HCT116 (cell line): ENCODE measurements around the gene KLF16. TPM values are rescaled to one million over a fixed set of nuclear protein-coding genes. Genes with fewer than 3 reads are reported as not detected.

Experiments used
- ATAC-seq: fragments of 200-7000 bp; cut with Tn5 transposase; 2 replicates; pipeline ENCODE4 v1.9.1; 2020; ENCODE audit warnings: mild to moderate bottlenecking, moderate library complexity
- BruUV-seq: library from RNA; stranded (reverse); fragments of 400-500 nt; replicated peaks from 2 replicates; lab custom pipeline; 2021; lab: Mats Ljungman, UMichigan
- CTCF ChIA-PET: fragments of 300-600 bp; sonication (Branson Sonifier 250); formaldehyde crosslinking; loops from one replicate; lab custom pipeline; 2021; ENCODE audit warnings: antibody characterized with exemption; lab: Charles Lee
- POLR2A ChIA-PET: fragments of 300-600, 350-600 bp; sonication (Branson Sonifier 250); formaldehyde crosslinking; loops from one replicate; lab custom pipeline; 2021; ENCODE audit warnings: antibody characterized with exemption; lab: Charles Lee
- RAD21 ChIA-PET, 2 experiments: fragments of 300-600 bp; sonication (Branson Sonifier 250); formaldehyde crosslinking; loops; one replicate each; lab custom pipeline; 2023; ENCODE audit warnings: low total read pairs in 2 of 2; ENCODE audit not compliant: uncharacterized antibody in 2 of 2, unreplicated experiment in 2 of 2, low non-redundant PET in 1 of 2; lab: Charles Lee
- DNase-seq: peaks from one replicate; pipeline ENCODE4 v3.0.0-alpha.2; 2010; ENCODE audit warnings: low read depth, low spot score
- H2AFZ ChIP-seq: fragments of 200-600 bp; shearing (Covaris generic), sonication (generic); 2 replicates; pipeline ENCODE4 v1.6.1; 2017; ENCODE audit warnings: low read depth, mixed run types, mixed read lengths, antibody characterized with exemption, low read length; ENCODE audit not compliant: poor library complexity, severe bottlenecking
- H3K27ac ChIP-seq: 2 replicates; pipeline ENCODE4 v1.5.1; 2012; ENCODE audit warnings: low read depth, low read length
- H3K27me3 ChIP-seq: fragments of 200-600 bp; sonication (generic); 2 replicates; pipeline ENCODE4 v1.6.1; 2016; ENCODE audit warnings: mixed run types, low read length, mixed read lengths; ENCODE audit not compliant: insufficient read depth
- H3K36me3 ChIP-seq, 2 experiments: fragments of 200-500 bp in 1 of 2; fragments of 200-600 bp in 1 of 2; sonication (Bioruptor generic) in 1 of 2; sonication (generic) in 1 of 2; 2 replicates each; pipeline versions ENCODE4 v1.5.1 to v1.6.1; 2014 to 2016; ENCODE audit warnings: low read length in 2 of 2, inconsistent platforms in 1 of 2, mixed read lengths in 1 of 2, mixed run types in 1 of 2; ENCODE audit not compliant: insufficient read depth in 2 of 2, control insufficient read depth in 1 of 2
- H3K4me1 ChIP-seq, 2 experiments: fragments of 200-600 bp in 1 of 2; sonication (generic) in 1 of 2; 2 replicates each; pipeline versions ENCODE4 v1.5.1 to v1.6.1; 2012 to 2017; ENCODE audit warnings: low read length in 2 of 2, inconsistent platforms in 1 of 2, mild to moderate bottlenecking in 1 of 2, mixed read lengths in 1 of 2, mixed run types in 1 of 2, moderate library complexity in 1 of 2; ENCODE audit not compliant: insufficient read depth in 2 of 2, control insufficient read depth in 1 of 2
- H3K4me2 ChIP-seq: fragments of 200-600 bp; sonication (generic); 2 replicates; pipeline ENCODE4 v1.6.1; 2017; ENCODE audit warnings: mixed run types, low read length, mixed read lengths
- H3K4me3 ChIP-seq, 2 experiments: fragments of 200-600 bp in 1 of 2; sonication (generic) in 1 of 2; replicated peaks in 1 of 2; 2 replicates each; pipeline ENCODE4 v1.5.1; 2011 to 2016; ENCODE audit warnings: low read length in 2 of 2, control low read depth in 1 of 2, low read depth in 1 of 2, mild to moderate bottlenecking in 1 of 2, mixed read lengths in 1 of 2, mixed run types in 1 of 2
- H3K79me2 ChIP-seq: fragments of 200-600 bp; sonication (generic); 2 replicates; pipeline ENCODE4 v1.6.1; 2017; ENCODE audit warnings: mild to moderate bottlenecking, mixed run types, low read length, moderate library complexity, mixed read lengths; ENCODE audit not compliant: insufficient read depth
- H3K9ac ChIP-seq: fragments of 200-600 bp; sonication (generic); 2 replicates; pipeline ENCODE4 v1.6.1; 2016; ENCODE audit warnings: low read length, mixed read lengths
- H3K9me2 ChIP-seq: fragments of 200-600 bp; sonication (generic), shearing (Covaris generic); 2 replicates; pipeline ENCODE4 v1.6.1; 2017; ENCODE audit warnings: mixed run types, mild to moderate bottlenecking, moderate library complexity; ENCODE audit not compliant: insufficient read depth
- H3K9me3 ChIP-seq, 2 experiments: fragments of 200-500 bp in 1 of 2; fragments of 200-600 bp in 1 of 2; sonication (Bioruptor generic) in 1 of 2; sonication (generic) in 1 of 2; 2 replicates each; pipeline ENCODE4 v1.6.1; 2014 to 2017; ENCODE audit warnings: low read length in 2 of 2, mixed read lengths in 2 of 2, inconsistent platforms in 1 of 2, low read depth in 1 of 2, mild to moderate bottlenecking in 1 of 2, mixed run types in 1 of 2, moderate library complexity in 1 of 2; ENCODE audit not compliant: control insufficient read depth in 1 of 2, insufficient read depth in 1 of 2
- H4K20me1 ChIP-seq: fragments of 200-600 bp; sonication (generic), shearing (Covaris generic); 2 replicates; pipeline ENCODE4 v1.6.1; 2017; ENCODE audit warnings: mixed run types, mild to moderate bottlenecking, moderate library complexity; ENCODE audit not compliant: insufficient read depth
- ATF3 ChIP-seq: IDR thresholded peaks from 2 replicates; pipeline ENCODE4 v1.6.1; 2012
- CBX3 ChIP-seq: IDR thresholded peaks from 2 replicates; pipeline ENCODE4 v1.6.1; 2012; ENCODE audit warnings: low read depth
- CEBPB ChIP-seq: IDR thresholded peaks from 2 replicates; pipeline ENCODE4 v1.6.1; 2012; ENCODE audit warnings: low read depth
- EZH2phosphoT487 ChIP-seq: fragments of 200-600 bp; IDR thresholded peaks from 2 replicates; pipeline ENCODE4 v1.6.1; 2018; ENCODE audit warnings: antibody characterized with exemption, borderline replicate concordance
- FOSL1 ChIP-seq: IDR thresholded peaks from 2 replicates; pipeline ENCODE4 v1.6.1; 2012; ENCODE audit warnings: low read depth
- JUND ChIP-seq: IDR thresholded peaks from 2 replicates; pipeline ENCODE4 v1.6.1; 2012
- SIN3A ChIP-seq: IDR thresholded peaks from 2 replicates; pipeline ENCODE4 v1.6.1; 2012; ENCODE audit warnings: low read depth
- TCF7L2 ChIP-seq: IDR thresholded peaks from 2 replicates; pipeline ENCODE4 v1.7.0; 2011; ENCODE audit warnings: borderline replicate concordance, inconsistent platforms; ENCODE audit not compliant: insufficient read depth, insufficient read length; ENCODE audit errors: extremely low read depth
- YY1 ChIP-seq: IDR thresholded peaks from 2 replicates; pipeline ENCODE4 v1.6.1; 2011; ENCODE audit warnings: low read length, low read depth, moderate library complexity, mild to moderate bottlenecking; ENCODE audit not compliant: insufficient replicate concordance; ENCODE audit errors: extremely low read depth
- ZNF274 ChIP-seq: fragments of 200-500 bp; sonication (Bioruptor generic); IDR thresholded peaks from 2 replicates; pipeline ENCODE4 v1.6.1; 2014; ENCODE audit warnings: mild to moderate bottlenecking, low read depth, low read length, inconsistent platforms
- intact Hi-C: fragments of 100-400 bp; cut with micrococcal nuclease; formaldehyde crosslinking; loops from 2 replicates; pipeline ENCODE4 v1.10.0; 2022
- total RNA-seq: library from RNA; stranded (reverse); gene quantifications from one replicate; pipeline ENCODE4 v1.2.1, GENCODE V29; 2021; ENCODE audit not compliant: unreplicated experiment
- TF ChIP-seq, protein P1 (sequence below): IDR thresholded peaks from 2 replicates; pipeline ENCODE4 v1.6.1; 2011; ENCODE audit warnings: mild to moderate bottlenecking, low read length, moderate library complexity; ENCODE audit not compliant: insufficient replicate concordance; ENCODE audit errors: extremely low read depth
- TF ChIP-seq, protein P2 (sequence below): IDR thresholded peaks from 2 replicates; pipeline ENCODE4 v1.6.1; 2012; ENCODE audit warnings: low read depth

The KLF16 gene
- total RNA-seq, 1 experiment from 2014 or later = 64.3 TPM

DNA sequence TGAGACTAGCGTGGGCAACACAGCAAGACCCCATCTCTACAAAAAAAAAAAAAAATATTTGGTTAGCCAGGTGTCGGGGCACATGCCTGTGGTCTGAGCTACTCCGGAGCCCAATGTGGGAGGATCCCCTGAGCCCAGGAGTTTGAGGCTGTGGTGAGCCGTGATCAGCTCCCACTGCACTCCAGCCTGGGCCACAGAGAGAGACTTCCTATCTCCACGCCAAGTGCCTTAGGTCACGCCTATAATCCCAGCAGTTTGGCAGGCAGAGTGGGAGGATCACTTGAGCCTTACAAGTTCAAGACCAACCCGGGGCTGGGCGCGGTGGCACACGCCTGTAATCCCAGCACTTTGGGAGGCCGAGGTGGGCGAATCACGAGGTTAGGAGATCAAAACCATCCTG, 33.1 kb upstream of the KLF16 start:
- H3K36me3 ChIP-seq = no peaks in the 10 kb centered on the region
- H3K27me3 ChIP-seq = no peaks in the 10 kb centered on the region
- CTCF ChIA-PET = no interaction called here
- no peak overlapping the region for H3K9ac ChIP-seq
- H3K79me2 ChIP-seq = no peaks in the 10 kb centered on the region
- no peaks in the 10 kb centered on the region for H4K20me1 ChIP-seq
- no peak for DNase-seq
- H2AFZ ChIP-seq = no peak overlapping the region
- no peak overlapping the region for H3K4me3 ChIP-seq
- BruUV-seq = no TSS peak
- intact Hi-C loops = no loop called here
- POLR2A ChIA-PET = interaction anchor here (0.6 kb wide), 1 partner anchor 597 kb away, joined by 3 read pairs; no protein-coding TSS in a partner anchor
- H3K9me2 ChIP-seq = no peaks in the 10 kb centered on the region
- RAD21 ChIA-PET = interaction anchor here in 1 of 2 experiments (0.7 kb wide), 1 partner anchor 192 kb away, joined by 6 read pairs; no protein-coding TSS in a partner anchor
- TF ChIP-seq ZNF274 (no peak), CEBPB (no peak), CBX3 (no peak), YY1 (no peak), TCF7L2 (no peak)
- TF ChIP-seq, all 23 proteins: peak for 0
- no peak overlapping the region for H3K27ac ChIP-seq
- H3K9me3 ChIP-seq = no peaks in the 10 kb centered on the region
- no peak overlapping the region for H3K4me2 ChIP-seq
- ATAC-seq = no peak
- peaks cover 16 to 20% of the 10 kb centered on the region in 2 experiments; a peak in 3 of 4 replicates for H3K4me1 ChIP-seq

DNA sequence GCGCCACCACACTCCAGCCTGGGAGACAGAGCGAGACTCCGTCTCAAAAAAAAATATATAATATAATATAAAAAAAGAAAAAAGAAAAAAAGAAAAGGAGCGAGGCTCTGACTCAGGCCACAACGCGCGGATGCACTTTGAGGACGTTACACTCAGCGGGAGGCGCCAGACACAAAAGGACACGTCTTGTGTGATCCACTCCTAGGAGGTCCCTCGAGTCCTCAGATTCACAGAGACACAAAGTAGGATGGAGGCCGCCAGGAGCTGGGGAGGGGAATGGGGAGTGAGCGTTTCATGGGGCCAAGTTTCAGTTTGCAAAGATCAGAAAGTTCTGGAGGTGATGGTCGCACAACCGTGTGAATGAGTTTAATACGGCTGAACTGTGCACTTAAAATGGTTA, 30.4 kb upstream of the KLF16 start:
- POLR2A ChIA-PET = no interaction called here
- H3K4me1 ChIP-seq = peaks cover 16 to 20% of the 10 kb centered on the region in 2 experiments; a peak in 3 of 4 replicates
- TF ChIP-seq EZH2phosphoT487 (no peak), FOSL1 (no peak), ATF3 (no peak), SIN3A (no peak), JUND (no peak), TCF7L2 (no peak), ZNF274 (no peak), CEBPB (no peak)
- TF ChIP-seq, protein P1, sequence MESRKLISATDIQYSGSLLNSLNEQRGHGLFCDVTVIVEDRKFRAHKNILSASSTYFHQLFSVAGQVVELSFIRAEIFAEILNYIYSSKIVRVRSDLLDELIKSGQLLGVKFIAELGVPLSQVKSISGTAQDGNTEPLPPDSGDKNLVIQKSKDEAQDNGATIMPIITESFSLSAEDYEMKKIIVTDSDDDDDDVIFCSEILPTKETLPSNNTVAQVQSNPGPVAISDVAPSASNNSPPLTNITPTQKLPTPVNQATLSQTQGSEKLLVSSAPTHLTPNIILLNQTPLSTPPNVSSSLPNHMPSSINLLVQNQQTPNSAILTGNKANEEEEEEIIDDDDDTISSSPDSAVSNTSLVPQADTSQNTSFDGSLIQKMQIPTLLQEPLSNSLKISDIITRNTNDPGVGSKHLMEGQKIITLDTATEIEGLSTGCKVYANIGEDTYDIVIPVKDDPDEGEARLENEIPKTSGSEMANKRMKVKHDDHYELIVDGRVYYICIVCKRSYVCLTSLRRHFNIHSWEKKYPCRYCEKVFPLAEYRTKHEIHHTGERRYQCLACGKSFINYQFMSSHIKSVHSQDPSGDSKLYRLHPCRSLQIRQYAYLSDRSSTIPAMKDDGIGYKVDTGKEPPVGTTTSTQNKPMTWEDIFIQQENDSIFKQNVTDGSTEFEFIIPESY = no peak
- TF ChIP-seq, protein P2, sequence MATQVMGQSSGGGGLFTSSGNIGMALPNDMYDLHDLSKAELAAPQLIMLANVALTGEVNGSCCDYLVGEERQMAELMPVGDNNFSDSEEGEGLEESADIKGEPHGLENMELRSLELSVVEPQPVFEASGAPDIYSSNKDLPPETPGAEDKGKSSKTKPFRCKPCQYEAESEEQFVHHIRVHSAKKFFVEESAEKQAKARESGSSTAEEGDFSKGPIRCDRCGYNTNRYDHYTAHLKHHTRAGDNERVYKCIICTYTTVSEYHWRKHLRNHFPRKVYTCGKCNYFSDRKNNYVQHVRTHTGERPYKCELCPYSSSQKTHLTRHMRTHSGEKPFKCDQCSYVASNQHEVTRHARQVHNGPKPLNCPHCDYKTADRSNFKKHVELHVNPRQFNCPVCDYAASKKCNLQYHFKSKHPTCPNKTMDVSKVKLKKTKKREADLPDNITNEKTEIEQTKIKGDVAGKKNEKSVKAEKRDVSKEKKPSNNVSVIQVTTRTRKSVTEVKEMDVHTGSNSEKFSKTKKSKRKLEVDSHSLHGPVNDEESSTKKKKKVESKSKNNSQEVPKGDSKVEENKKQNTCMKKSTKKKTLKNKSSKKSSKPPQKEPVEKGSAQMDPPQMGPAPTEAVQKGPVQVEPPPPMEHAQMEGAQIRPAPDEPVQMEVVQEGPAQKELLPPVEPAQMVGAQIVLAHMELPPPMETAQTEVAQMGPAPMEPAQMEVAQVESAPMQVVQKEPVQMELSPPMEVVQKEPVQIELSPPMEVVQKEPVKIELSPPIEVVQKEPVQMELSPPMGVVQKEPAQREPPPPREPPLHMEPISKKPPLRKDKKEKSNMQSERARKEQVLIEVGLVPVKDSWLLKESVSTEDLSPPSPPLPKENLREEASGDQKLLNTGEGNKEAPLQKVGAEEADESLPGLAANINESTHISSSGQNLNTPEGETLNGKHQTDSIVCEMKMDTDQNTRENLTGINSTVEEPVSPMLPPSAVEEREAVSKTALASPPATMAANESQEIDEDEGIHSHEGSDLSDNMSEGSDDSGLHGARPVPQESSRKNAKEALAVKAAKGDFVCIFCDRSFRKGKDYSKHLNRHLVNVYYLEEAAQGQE = no peak

More for the DNA sequence above, 30.4 kb upstream of the KLF16 start:
- H3K27me3 ChIP-seq = no peaks in the 10 kb centered on the region
- intact Hi-C loops = no loop called here
- ChIA-PET CTCF (no interaction called here), RAD21 (no interaction called here)
- no peaks in the 10 kb centered on the region for H4K20me1 ChIP-seq
- H3K27ac ChIP-seq = no peak overlapping the region
- ATAC-seq = no peak
- H2AFZ ChIP-seq = no peak overlapping the region
- no peaks in the 10 kb centered on the region for H3K36me3 ChIP-seq
- DNase-seq = no peak
- H3K9ac ChIP-seq = no peak overlapping the region
- H3K4me3 ChIP-seq = no peak overlapping the region
- H3K9me2 ChIP-seq = no peaks in the 10 kb centered on the region
- H3K79me2 ChIP-seq = no peaks in the 10 kb centered on the region
- no peak overlapping the region for H3K4me2 ChIP-seq
- no TSS peak for BruUV-seq
- no peaks in the 10 kb centered on the region for H3K9me3 ChIP-seq
